Cardiac fibroblast (primary cell): Measurements from ENCODE around the gene HOXA10.

Source experiments
- DNase-seq, 2 donors: peaks; one replicate each; pipeline versions ENCODE4 v3.0.0 to v3.0.0-alpha.2; 2010; ENCODE audit warnings: low read depth in 2 of 2
- H3K4me3 ChIP-seq, 2 donors: replicated peaks in 1 of 2; 1 replicate in 1 of 2; 2 replicates in 1 of 2; pipeline ENCODE4 v1.5.1; 2011; ENCODE audit warnings: low read depth in 2 of 2, low read length in 2 of 2, mild to moderate bottlenecking in 2 of 2, moderate library complexity in 1 of 2
- CTCF ChIP-seq: IDR thresholded peaks from one replicate; pipeline ENCODE4 v1.5.1; 2011; ENCODE audit warnings: low read depth, mild to moderate bottlenecking, low read length, inconsistent platforms

The HOXA10 gene

GRCh38 chr7:27173956-27174873 is at the start of gene HOXA10:
Gene HOXA10 (minus strand): TSS chr7:27174320. CDS start chr7:27174306, 14 bp downstream.
- TF ChIP-seq CTCF: no peak
- DNase-seq: no peak
- H3K4me3 ChIP-seq: no peak within 1 kb of the TSS

- no peak overlapping the region for H3K4me3 ChIP-seq
- DNase-seq: no peak
- TF ChIP-seq CTCF: no peak
Measured at GRCh38 chr7:27221201-27221797, 47.2 kb upstream of the HOXA10 start.

GRCh38 chr7:27220440-27220955 is 46.4 kb upstream of the HOXA10 start:
- TF ChIP-seq CTCF: no peak
- no peak for DNase-seq
- H3K4me3 ChIP-seq: no peak overlapping the region

GRCh38 chr7:27219821-27220220 is 45.7 kb upstream of the HOXA10 start:
- no peak overlapping the region for H3K4me3 ChIP-seq
- no peak for DNase-seq
- TF ChIP-seq CTCF: no peak

- TF ChIP-seq CTCF: no peak
Measured at GRCh38 chr7:27217951-27218350, 43.8 kb upstream of the HOXA10 start.

GRCh38 chr7:27215356-27215755 is 41.2 kb upstream of the HOXA10 start:
- H3K4me3 ChIP-seq: no peak overlapping the region
- no peak for DNase-seq
- no peak for TF ChIP-seq CTCF

More at GRCh38 chr7:27217951-27218350, 43.8 kb upstream of the HOXA10 start:
- DNase-seq: no peak
- H3K4me3 ChIP-seq: no peak overlapping the region
